GM23338 (cell line): Measurements from ENCODE around the gene GTF2A1. TPM values are rescaled to one million over a fixed set of nuclear protein-coding genes. Genes with fewer than 3 reads are reported as not detected.
A peak's percentile ranks its signal among the peaks of the same experiment; 100 is the strongest.

Source experiments
- ATAC-seq: fragments of 200-7000 bp; cut with Tn5 transposase; 3 replicates; pipeline ENCODE4 v1.9.1; 2020
- DNase-seq: peaks from one replicate; pipeline ENCODE4 v3.0.0-alpha.2; 2015; ENCODE audit warnings: low spot score
- H2AFZ ChIP-seq: fragments of 200-600 bp; sonication (generic); 2 replicates; pipeline ENCODE4 v1.8.0; 2016; ENCODE audit warnings: antibody characterized with exemption, mild to moderate bottlenecking, moderate library complexity
- H3F3A ChIP-seq: fragments of 200-600 bp; sonication (generic); replicated peaks from 2 replicates; pipeline ENCODE4 v1.8.0; 2017; ENCODE audit warnings: antibody characterized with exemption, mixed run types, low read depth
- H3K27ac ChIP-seq: fragments of 200-600 bp; sonication (generic); 2 replicates; pipeline ENCODE4 v1.6.1; 2016; ENCODE audit warnings: low read depth
- H3K27me3 ChIP-seq: fragments of 200-600 bp; sonication (generic); 2 replicates; pipeline ENCODE4 v1.8.0; 2016; ENCODE audit warnings: mild to moderate bottlenecking, mixed run types, moderate library complexity; ENCODE audit not compliant: insufficient read depth
- H3K36me3 ChIP-seq: fragments of 200-600 bp; sonication (generic); 2 replicates; pipeline ENCODE4 v1.8.0; 2016; ENCODE audit warnings: mild to moderate bottlenecking; ENCODE audit not compliant: insufficient read depth
- H3K4me1 ChIP-seq: fragments of 200-600 bp; sonication (generic); 2 replicates; pipeline ENCODE4 v1.8.0; 2016; ENCODE audit warnings: mild to moderate bottlenecking, moderate library complexity; ENCODE audit not compliant: insufficient read depth
- H3K4me2 ChIP-seq: fragments of 200-600 bp; sonication (generic); 2 replicates; pipeline ENCODE4 v1.7.1; 2017; ENCODE audit warnings: mixed run types
- H3K4me3 ChIP-seq: fragments of 200-600 bp; sonication (generic); 2 replicates; pipeline ENCODE4 v1.6.1; 2016; ENCODE audit warnings: mixed run types
- H3K79me2 ChIP-seq: fragments of 200-600 bp; sonication (generic); replicated peaks from 2 replicates; pipeline ENCODE4 v1.8.0; 2017; ENCODE audit warnings: mild to moderate bottlenecking; ENCODE audit not compliant: insufficient read depth
- H3K9me2 ChIP-seq: fragments of 200-600 bp; sonication (generic); 2 replicates; pipeline ENCODE4 v1.8.0; 2017; ENCODE audit not compliant: insufficient read depth
- H4K20me1 ChIP-seq: fragments of 200-600 bp; sonication (generic); replicated peaks from 2 replicates; pipeline ENCODE4 v1.8.0; 2017; ENCODE audit warnings: mild to moderate bottlenecking; ENCODE audit not compliant: insufficient read depth
- H3K27ac Mint-ChIP-seq: 2 replicates; pipeline ENCODE4 v1.8.0; 2020; ENCODE audit warnings: inconsistent platforms, mild to moderate bottlenecking, moderate library complexity, mixed read lengths
- H3K27me3 Mint-ChIP-seq: 3 replicates; pipeline ENCODE4 v1.8.0; 2022; ENCODE audit warnings: low read depth, mild to moderate bottlenecking, moderate library complexity, mixed read lengths, inconsistent platforms; ENCODE audit not compliant: insufficient read depth, poor library complexity
- H3K36me3 Mint-ChIP-seq: 3 replicates; pipeline ENCODE4 v1.8.0; 2021; ENCODE audit warnings: low read depth, mild to moderate bottlenecking, inconsistent platforms, moderate library complexity, mixed read lengths
- H3K4me1 Mint-ChIP-seq: 3 replicates; pipeline ENCODE4 v1.8.0; 2020; ENCODE audit warnings: mild to moderate bottlenecking, inconsistent platforms, mixed read lengths
- H3K4me3 Mint-ChIP-seq: 3 replicates; pipeline ENCODE4 v1.8.0; 2021; ENCODE audit warnings: moderate library complexity, mild to moderate bottlenecking, inconsistent platforms, mixed read lengths
- H3K9me3 Mint-ChIP-seq: 3 replicates; pipeline ENCODE4 v1.8.0; 2020; ENCODE audit warnings: moderate library complexity, mild to moderate bottlenecking, inconsistent platforms, mixed read lengths
- CREB1 ChIP-seq: fragments of 250-450 bp; sonication (Bioruptor Pico); IDR thresholded peaks from 2 replicates; pipeline ENCODE4 v1.5.0; 2020; ENCODE audit warnings: low read depth, mild to moderate bottlenecking, moderate library complexity
- CTCF ChIP-seq, 2 experiments: fragments of 200-600 bp in 1 of 2; sonication (generic) in 1 of 2; conservative IDR thresholded peaks; 2 replicates each; pipeline versions ENCODE4 v1.5.1 to v1.6.1; 2016 to 2017; ENCODE audit warnings: antibody characterized with exemption in 2 of 2, low read depth in 2 of 2, mild to moderate bottlenecking in 2 of 2, moderate library complexity in 1 of 2
- ETS1 ChIP-seq: IDR thresholded peaks from 2 replicates; pipeline ENCODE4 v1.6.1; 2016; ENCODE audit warnings: antibody characterized with exemption
- EZH2 ChIP-seq: fragments of 200-600 bp; sonication (generic); IDR thresholded peaks from one replicate; pipeline ENCODE4 v1.8.0; 2017; ENCODE audit warnings: antibody characterized with exemption, mild to moderate bottlenecking, low read depth; ENCODE audit not compliant: unreplicated experiment
- POLR2AphosphoS5 ChIP-seq: IDR thresholded peaks from 2 replicates; pipeline ENCODE4 v1.6.1; 2016; ENCODE audit warnings: antibody characterized with exemption, low read depth
- STAT1 ChIP-seq: IDR thresholded peaks from one replicate; pipeline ENCODE4 v1.6.1; 2016; ENCODE audit warnings: antibody characterized with exemption; ENCODE audit not compliant: unreplicated experiment
- ZNF114 ChIP-seq: fragments of 250-450 bp; sonication (Bioruptor Pico); IDR thresholded peaks from 2 replicates; pipeline ENCODE4 v1.5.0; 2020; ENCODE audit warnings: mild to moderate bottlenecking, moderate library complexity
- ZNF331 ChIP-seq: fragments of 250-450 bp; sonication (Bioruptor Pico); IDR thresholded peaks from 2 replicates; pipeline ENCODE4 v1.5.0; 2020; ENCODE audit warnings: low read depth, mild to moderate bottlenecking, moderate library complexity
- ZNF462 ChIP-seq: fragments of 250-450 bp; sonication (Bioruptor Pico); IDR thresholded peaks from 2 replicates; pipeline ENCODE4 v1.5.0; 2020; ENCODE audit warnings: mild to moderate bottlenecking, moderate library complexity
- polyA plus RNA-seq: library from polyadenylated mRNA; unstranded; fragments of >200 nt; fragmentation: Nextera tagmentation; extraction: Ambion mirVana; gene quantifications from 2 replicates; pipeline ENCODE4 v1.2.1, GENCODE V29; 2016
- total RNA-seq: library from RNA; depleted of rRNA; stranded (reverse); fragments of >200 nt; shearing (Covaris generic); gene quantifications from 2 replicates; pipeline ENCODE4 v1.2.3, GENCODE V29; 2014

The GTF2A1 gene
- total and polyA plus RNA-seq, 2 experiments from 2014 or later: 12.1 to 50.6 TPM

- no peaks in the 10 kb centered on the region for H4K20me1 ChIP-seq
- Mint-ChIP-seq H3K4me1 (peaks cover 23% of the 10 kb centered on the region), H3K27ac (peak overlapping the region; percentile 100), H3K4me3 (peak overlapping the region; percentile 97), H3K27me3 (peaks cover 22% of the 10 kb centered on the region), H3K36me3 (peaks cover 27% of the 10 kb centered on the region), H3K9me3 (peaks cover 11% of the 10 kb centered on the region; the same call in 2 of the 3 replicates)
- no peaks in the 10 kb centered on the region for H3K27me3 ChIP-seq
- ATAC-seq: no peak
- H2AFZ ChIP-seq: no peak overlapping the region
- peak overlapping the region; percentile 84 for H3K4me3 ChIP-seq
- H3K27ac ChIP-seq: peak overlapping the region; percentile 98
- peak; percentile 28 for DNase-seq
- no peaks in the 10 kb centered on the region; the same call in 1 of the 2 replicates for H3K36me3 ChIP-seq
- H3K79me2 ChIP-seq: peaks cover 51% of the 10 kb centered on the region
- peaks cover 31% of the 10 kb centered on the region for H3K4me1 ChIP-seq
- no peaks in the 10 kb centered on the region for H3K9me2 ChIP-seq
- TF ChIP-seq ZNF114 (no peak), ETS1 (no peak)
- peak overlapping the region; percentile 80 for H3K4me2 ChIP-seq
- peaks cover 6% of the 10 kb centered on the region; the same call in 1 of the 2 replicates for H3F3A ChIP-seq
Observed at GRCh38 chr14:81219759-81220579, 790 bp downstream of the GTF2A1 start.

- H3K4me3 ChIP-seq: peak overlapping the region; percentile 76
- peaks cover 31% of the 10 kb centered on the region for H3K4me1 ChIP-seq
- H3K79me2 ChIP-seq: peaks cover 58% of the 10 kb centered on the region
- peaks cover 33% of the 10 kb centered on the region for H3K36me3 Mint-ChIP-seq
- DNase-seq: peak; percentile 96
- H3K27me3 ChIP-seq: no peaks in the 10 kb centered on the region
- peak overlapping the region; percentile 97 for H3K4me3 Mint-ChIP-seq
- H3K9me2 ChIP-seq: no peaks in the 10 kb centered on the region
- peak overlapping the region; percentile 80 for H3K4me2 ChIP-seq
- peak; percentile 75 for ATAC-seq
- no peak overlapping the region for H2AFZ ChIP-seq
- peaks cover 11% of the 10 kb centered on the region; the same call in 2 of the 3 replicates for H3K9me3 Mint-ChIP-seq
- H3K36me3 ChIP-seq: no peaks in the 10 kb centered on the region; the same call in 1 of the 2 replicates
- peaks cover 23% of the 10 kb centered on the region for H3K4me1 Mint-ChIP-seq
- H3K27ac ChIP-seq: peak overlapping the region; percentile 98
- H3K27me3 Mint-ChIP-seq: peaks cover 22% of the 10 kb centered on the region
- peaks cover 6% of the 10 kb centered on the region; the same call in 1 of the 2 replicates for H3F3A ChIP-seq
- no peaks in the 10 kb centered on the region for H4K20me1 ChIP-seq
- peak overlapping the region; percentile 100 for H3K27ac Mint-ChIP-seq
- TF ChIP-seq EZH2 (no peak), POLR2AphosphoS5 (peak; percentile 98), STAT1 (no peak), ZNF331 (CRISPR knock-in tag) (no peak), CTCF (conservative IDR thresholded peaks at IDR 0.05; ENCODE audit: low read depth in 2 of 2) (no peak), CREB1 (CRISPR knock-in tag) (peak; percentile 91), ETS1 (no peak), ZNF462 (CRISPR knock-in tag) (no peak), ZNF114 (no peak)
Observed at GRCh38 chr14:81219210-81219758, 1.5 kb downstream of the GTF2A1 start.
